Measurements from ENCODE around the gene CES3.
A peak's percentile ranks its signal among the peaks of the same experiment; 100 is the strongest.

The CES3 gene

GRCh38 chr16:67013823-67014633 is 53.0 kb downstream of the CES3 start:
- DNase-seq, result peak; percentile 84

GRCh38 chr16:67014634-67015312 is 53.7 kb downstream of the CES3 start:
- no peak for DNase-seq

DNA sequence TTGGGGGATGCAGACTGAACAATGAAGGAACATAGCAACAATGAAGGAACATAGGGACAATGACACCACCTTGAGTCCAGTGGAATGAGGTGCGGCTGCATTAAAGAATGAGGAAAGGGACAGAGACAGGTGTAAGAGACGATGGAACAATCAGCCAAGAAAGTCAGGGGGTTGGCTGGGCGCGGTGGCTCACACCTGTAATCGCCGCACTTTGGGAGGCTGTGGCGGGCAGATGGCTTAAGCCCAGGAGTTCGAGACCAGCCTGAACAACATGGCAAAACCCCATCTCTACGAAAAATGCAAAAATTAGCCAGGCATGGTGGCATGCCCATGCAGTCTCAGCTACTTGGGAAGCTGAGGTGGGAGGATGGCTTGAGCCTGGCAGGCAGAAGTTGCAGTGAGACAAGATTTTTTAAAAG is 54.3 kb downstream of the CES3 start:
- no peak for DNase-seq

DNA sequence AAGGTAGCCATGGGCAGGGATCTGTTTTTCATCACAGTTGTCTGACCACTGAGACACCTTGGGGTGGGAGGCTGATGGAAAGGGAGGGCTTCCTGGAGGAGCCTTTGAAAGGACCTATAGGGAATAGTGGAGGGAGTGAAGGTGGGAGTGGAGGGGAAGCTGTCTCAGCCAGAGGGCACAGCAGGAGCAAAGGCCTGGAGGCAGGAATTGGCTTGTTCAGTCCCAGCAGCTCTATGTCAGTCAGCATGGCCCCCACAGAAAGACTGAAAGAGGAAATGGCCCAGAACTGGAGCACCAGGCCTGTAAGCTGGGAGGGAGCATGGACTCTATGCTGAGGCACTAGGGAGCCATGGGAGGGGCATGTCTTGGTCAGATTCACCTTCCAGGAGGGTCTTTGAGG is 55.1 kb downstream of the CES3 start:
- no peak for DNase-seq

DNA sequence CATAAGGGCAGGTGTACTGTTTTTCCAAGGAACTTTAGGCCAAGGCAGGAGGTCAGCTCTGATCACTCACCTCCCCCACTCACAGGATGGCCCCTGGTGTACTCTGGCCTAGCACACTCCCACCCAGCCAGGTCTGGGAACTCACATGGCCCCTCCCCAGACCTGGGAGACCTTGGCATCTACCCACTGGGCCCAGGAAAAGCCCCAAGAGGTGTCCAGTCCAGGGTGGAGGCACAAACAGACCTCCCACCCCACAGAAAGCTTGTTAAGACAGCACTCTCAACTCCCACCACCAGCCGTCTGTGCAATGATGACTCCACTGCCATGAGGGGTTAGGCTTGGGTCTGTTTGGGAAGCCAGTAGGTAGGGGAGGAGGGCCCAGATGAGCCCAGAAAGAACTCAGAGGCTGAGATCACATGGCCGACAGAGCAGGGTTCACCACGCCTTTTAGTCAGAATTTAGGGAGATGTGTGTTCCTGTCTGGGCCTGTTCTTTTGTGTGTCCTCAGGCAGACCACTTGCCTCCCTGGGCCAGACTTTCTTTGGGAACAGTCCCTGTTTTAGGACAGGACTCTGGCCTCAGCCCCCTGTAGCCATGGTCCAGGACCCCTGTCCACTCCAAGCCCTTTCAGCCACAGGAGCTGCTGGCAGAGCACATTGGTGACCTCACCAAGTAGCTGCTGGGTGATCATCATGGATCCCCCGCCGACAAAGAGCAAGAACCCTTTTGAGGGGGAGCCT is 55.8 kb downstream of the CES3 start:
- DNase-seq, result no peak

DNA sequence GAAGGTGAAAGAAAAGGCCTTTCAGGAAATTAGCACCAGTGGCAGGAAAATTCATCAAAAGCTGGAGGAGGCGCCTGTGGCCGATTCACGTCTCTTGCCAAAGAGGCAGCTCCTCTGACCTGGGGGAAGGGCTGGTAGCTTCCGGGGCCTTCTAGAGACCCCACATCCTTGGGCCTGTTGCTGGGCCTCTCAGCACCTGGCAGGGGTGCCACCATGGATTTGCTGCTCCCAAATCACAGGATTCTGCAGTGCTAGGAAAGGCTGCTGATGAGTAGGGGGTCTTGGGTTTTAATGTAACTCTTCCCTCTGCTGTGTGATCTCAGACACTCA is 56.3 kb downstream of the CES3 start:
- no peak for DNase-seq

- DNase-seq, result peak; percentile 95
Observed at GRCh38 chr16:67017810-67018488, 56.9 kb downstream of the CES3 start.

DNA sequence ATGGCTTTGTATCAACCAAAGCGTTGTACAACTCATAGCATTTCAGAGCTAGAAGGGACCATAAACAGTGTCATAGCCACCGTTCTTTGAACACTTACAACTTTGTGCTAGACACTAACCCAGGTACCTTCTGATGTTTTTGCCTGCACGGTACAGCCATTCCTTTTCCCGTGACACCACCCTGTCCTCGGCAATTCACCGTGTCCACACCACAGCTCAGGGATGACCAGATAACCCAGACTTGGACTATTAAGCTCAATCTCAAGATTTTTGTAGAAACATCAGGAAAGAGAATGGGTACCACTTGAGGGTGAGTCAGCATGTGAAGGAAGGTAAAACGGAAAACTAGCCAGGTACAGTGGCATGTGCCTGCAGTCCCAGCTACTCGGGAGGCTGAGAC is 58.1 kb downstream of the CES3 start:
- DNase-seq, result no peak

DNA sequence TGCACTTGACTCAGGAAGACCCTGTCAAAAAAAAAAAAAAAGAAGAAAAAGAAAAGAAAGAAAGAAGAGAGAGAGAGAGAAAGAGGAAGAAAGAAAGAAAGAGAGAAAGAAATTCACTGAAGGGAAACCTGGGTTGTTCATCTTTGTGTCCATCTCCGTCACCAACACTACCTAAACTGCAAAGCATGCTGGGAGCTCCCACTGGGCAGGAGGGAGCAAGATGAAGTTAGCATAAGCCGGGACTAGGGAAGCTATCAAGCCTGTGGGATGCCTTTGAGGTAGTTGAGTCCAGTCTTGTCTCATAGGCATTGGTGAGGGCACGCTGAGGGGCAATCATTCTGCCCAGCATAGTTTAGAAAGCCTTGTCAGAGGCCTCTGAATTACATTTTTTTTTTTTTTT is 60.3 kb downstream of the CES3 start:
- DNase-seq, result no peak

- peak; percentile 41 for DNase-seq
Observed at GRCh38 chr16:67022531-67023214, 61.6 kb downstream of the CES3 start.

DNA sequence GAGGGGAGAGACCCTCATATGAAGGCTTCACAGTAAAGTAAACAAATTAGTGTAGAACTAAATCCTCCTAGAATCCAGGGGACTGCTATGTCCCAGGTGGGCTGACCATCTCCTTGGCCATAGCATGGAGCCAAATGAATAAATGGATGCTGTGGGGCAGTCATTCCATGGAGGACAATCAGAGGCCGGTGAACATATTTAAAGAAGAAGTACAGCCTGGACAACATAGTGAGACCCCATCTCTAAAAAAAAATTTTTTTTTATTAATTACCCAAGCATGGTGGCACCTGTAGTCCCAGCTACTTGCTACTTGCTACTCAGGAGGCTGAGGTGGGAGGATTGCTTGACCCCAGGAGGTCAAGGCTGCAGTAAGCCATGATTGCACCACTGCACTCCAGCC is 62.6 kb downstream of the CES3 start:
- DNase-seq, result no peak
